ENCODE data around the gene IGSF21.

GRCh38 chr1:18160290-18160942 is 52.8 kb downstream of the IGSF21 start:
- TF ChIP-seq, protein P1, sequence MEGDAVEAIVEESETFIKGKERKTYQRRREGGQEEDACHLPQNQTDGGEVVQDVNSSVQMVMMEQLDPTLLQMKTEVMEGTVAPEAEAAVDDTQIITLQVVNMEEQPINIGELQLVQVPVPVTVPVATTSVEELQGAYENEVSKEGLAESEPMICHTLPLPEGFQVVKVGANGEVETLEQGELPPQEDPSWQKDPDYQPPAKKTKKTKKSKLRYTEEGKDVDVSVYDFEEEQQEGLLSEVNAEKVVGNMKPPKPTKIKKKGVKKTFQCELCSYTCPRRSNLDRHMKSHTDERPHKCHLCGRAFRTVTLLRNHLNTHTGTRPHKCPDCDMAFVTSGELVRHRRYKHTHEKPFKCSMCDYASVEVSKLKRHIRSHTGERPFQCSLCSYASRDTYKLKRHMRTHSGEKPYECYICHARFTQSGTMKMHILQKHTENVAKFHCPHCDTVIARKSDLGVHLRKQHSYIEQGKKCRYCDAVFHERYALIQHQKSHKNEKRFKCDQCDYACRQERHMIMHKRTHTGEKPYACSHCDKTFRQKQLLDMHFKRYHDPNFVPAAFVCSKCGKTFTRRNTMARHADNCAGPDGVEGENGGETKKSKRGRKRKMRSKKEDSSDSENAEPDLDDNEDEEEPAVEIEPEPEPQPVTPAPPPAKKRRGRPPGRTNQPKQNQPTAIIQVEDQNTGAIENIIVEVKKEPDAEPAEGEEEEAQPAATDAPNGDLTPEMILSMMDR (IDR thresholded peaks at IDR 0.05; ENCODE audit: low read depth, low read length, poor library complexity, severe bottlenecking), result no peak
- no peak for TF ChIP-seq EZH2phosphoT487 (IDR thresholded peaks at IDR 0.05; ENCODE audit: borderline replicate concordance, low read length)
